K562 (cell line): ENCODE data around the gene HMCN2. TPM values are rescaled to one million over a fixed set of nuclear protein-coding genes. Genes with fewer than 3 reads are reported as not detected.

ENCODE experiments used
- ATAC-seq: fragments of 200-7000 bp; cut with Tn5 transposase; 3 replicates; pipeline ENCODE4 v1.9.1; 2020; ENCODE audit warnings: moderate library complexity
- BruUV-seq: library from RNA; stranded (reverse); fragments of 400-500 nt; replicated peaks from 2 replicates; lab custom pipeline; 2021; lab: Mats Ljungman, UMichigan
- CTCF ChIA-PET: fragments of 300-600 bp; formaldehyde crosslinking; extraction: SDS; loops from one replicate; lab custom pipeline; 2021; ENCODE audit warnings: low intra/inter-chr PET ratio; lab: Yijun Ruan, JAX
- POLR2A ChIA-PET: fragments of 300-600, 350-650 bp; sonication (Branson Sonifier 250); formaldehyde crosslinking; extraction: SDS; loops from one replicate; lab custom pipeline; 2021; ENCODE audit warnings: antibody characterized with exemption, inconsistent platforms; lab: Yijun Ruan, JAX
- DNase-seq, 4 experiments: peaks; one replicate each; pipeline versions ENCODE4 v3.0.0 to v3.0.0-alpha.2; 2011 to 2018; ENCODE audit warnings: low spot score in 3 of 4, mixed read lengths in 3 of 4; ENCODE audit errors: extremely low read depth in 1 of 4
- FAIRE-seq: peaks from 2 replicates; lab custom pipeline; 2011; peaks lifted over from hg19 to GRCh38; lab: Jason Lieb, UNC
- H2AFZ ChIP-seq: 2 replicates; pipeline ENCODE4 v1.6.0; 2011; ENCODE audit warnings: low read depth, low read length, control low read depth, inconsistent platforms
- H3K27ac ChIP-seq: fragments of 200-600 bp; 3 replicates; pipeline ENCODE4 v1.8.0; 2011; ENCODE audit warnings: low read depth, mild to moderate bottlenecking, control low read depth, inconsistent platforms, low read length, moderate library complexity, mixed read lengths; ENCODE audit errors: extremely low read depth
- H3K27me3 ChIP-seq, 2 experiments: fragments of 300-600 bp in 1 of 2; 2 replicates in 1 of 2; 3 replicates in 1 of 2; pipeline versions ENCODE4 v1.6.0 to v1.8.0; 2011; ENCODE audit warnings: inconsistent platforms in 2 of 2, low read length in 2 of 2, mild to moderate bottlenecking in 1 of 2, mixed read lengths in 1 of 2, moderate library complexity in 1 of 2; ENCODE audit not compliant: control insufficient read depth in 2 of 2, insufficient read depth in 2 of 2
- H3K36me3 ChIP-seq: fragments of 300-600 bp; 3 replicates; pipeline ENCODE4 v1.8.0; 2011; ENCODE audit warnings: mild to moderate bottlenecking, low read length, inconsistent platforms; ENCODE audit not compliant: control insufficient read depth, insufficient read depth
- H3K4me1 ChIP-seq, 2 experiments: fragments of 200-600 bp in 1 of 2; replicated peaks in 1 of 2; 2 replicates in 1 of 2; 3 replicates in 1 of 2; pipeline versions ENCODE4 v1.5.1 to v1.8.0; 2011; ENCODE audit warnings: inconsistent platforms in 2 of 2, low read length in 2 of 2, mild to moderate bottlenecking in 1 of 2, mixed read lengths in 1 of 2, moderate library complexity in 1 of 2; ENCODE audit not compliant: control insufficient read depth in 2 of 2, insufficient read depth in 2 of 2
- H3K4me2 ChIP-seq: 2 replicates; pipeline ENCODE4 v1.6.1; 2011; ENCODE audit warnings: low read length, control low read depth, inconsistent platforms, mixed read lengths; ENCODE audit not compliant: insufficient read depth
- H3K4me3 ChIP-seq: fragments of 200-600 bp; sonication (generic), shearing (Covaris generic); 2 replicates; pipeline ENCODE4 v1.5.1; 2016; ENCODE audit warnings: control low read depth, inconsistent platforms
- H3K79me2 ChIP-seq: fragments of 200-600 bp; 3 replicates; pipeline ENCODE4 v1.8.0; 2011; ENCODE audit warnings: low read length, inconsistent platforms; ENCODE audit not compliant: control insufficient read depth, insufficient read depth
- H3K9ac ChIP-seq, 2 experiments: 2 replicates each; pipeline versions ENCODE4 v1.6.0 to v1.6.1; 2011; ENCODE audit warnings: low read depth in 2 of 2, low read length in 2 of 2, control low read depth in 1 of 2, inconsistent platforms in 1 of 2, mild to moderate bottlenecking in 1 of 2, mixed read lengths in 1 of 2; ENCODE audit not compliant: insufficient read depth in 1 of 2
- H3K9me1 ChIP-seq: one replicate; pipeline ENCODE4 v1.6.0; 2011; ENCODE audit warnings: inconsistent platforms, mild to moderate bottlenecking, low read length, moderate library complexity; ENCODE audit not compliant: control insufficient read depth, insufficient read depth
- H3K9me3 ChIP-seq: replicated peaks from 2 replicates; pipeline ENCODE4 v1.5.1; 2011; ENCODE audit warnings: low read depth, low read length, inconsistent platforms; ENCODE audit not compliant: control insufficient read depth, insufficient read depth
- H4K20me1 ChIP-seq: replicated peaks from 2 replicates; pipeline ENCODE4 v1.6.1; 2011; ENCODE audit warnings: low read length, inconsistent platforms, mixed read lengths; ENCODE audit not compliant: control insufficient read depth, insufficient read depth
- CEBPB ChIP-seq: fragments of 450-650 bp; IDR thresholded peaks from 2 replicates; pipeline ENCODE4 v1.6.1; 2016; ENCODE audit warnings: missing genetic modification characterization, missing compliant biosample characterization
- CTBP1 ChIP-seq: fragments of 450-650 bp; IDR thresholded peaks from 2 replicates; pipeline ENCODE4 v1.6.1; 2016; ENCODE audit warnings: borderline replicate concordance
- LCOR ChIP-seq: sonication (generic); formaldehyde crosslinking; IDR thresholded peaks from 2 replicates; pipeline ENCODE4 v1.8.0; 2022; ENCODE audit warnings: mild to moderate bottlenecking, missing genetic modification reagents
- ZBTB43 ChIP-seq: sonication (generic); formaldehyde crosslinking; IDR thresholded peaks from 2 replicates; pipeline ENCODE4 v1.8.0; 2023; ENCODE audit warnings: mild to moderate bottlenecking, missing genetic modification reagents
- ZNF584 ChIP-seq: fragments of 200-800 bp; sonication (Bioruptor generic); IDR thresholded peaks from 2 replicates; pipeline ENCODE4 v1.6.1; 2016; ENCODE audit warnings: low read depth, mild to moderate bottlenecking, missing genetic modification characterization, missing compliant biosample characterization
- WGBS: fragments of 100-300 bp; shearing (Covaris generic); methylation state at CpG from one replicate; pipeline ENCODE4 v1.1.6; 2016; ENCODE audit warnings: low coverage, mixed read lengths; ENCODE audit not compliant: insufficient coverage; ENCODE audit errors: missing lambda C conversion rate; 5-methylcytosine and 5-hydroxymethylcytosine counted together
- in situ Hi-C: fragments of 300-500 bp; cut with MboI; formaldehyde crosslinking; loops from 4 replicates; pipeline ENCODE4 v1.15.0; 2018; ENCODE audit warnings: inconsistent platforms, mixed read lengths
- intact Hi-C: fragments of 100-400 bp; cut with micrococcal nuclease; formaldehyde crosslinking; loops from 2 replicates; pipeline ENCODE4 v1.14.2; 2022
- polyA plus RNA-seq, 8 experiments: library from polyadenylated mRNA; depleted of rRNA in 4 of 8; stranded (reverse) in 5 of 8; unstranded in 3 of 8; fragments of >200 nt; fragmentation: Nextera tagmentation in 2 of 8; fragmentation: Illumina TruSeq in 1 of 8; extraction: Ambion mirVana in 2 of 8; extraction: Trizol in 1 of 8; gene quantifications; 2 replicates each; pipeline versions ENCODE4 v1.2.1 to v1.2.3, GENCODE V29; 2011 to 2014; ENCODE audit warnings: inconsistent platforms in 1 of 8, missing spikeins in 1 of 8
- total RNA-seq, 7 experiments: library from RNA; depleted of rRNA in 6 of 7; stranded (reverse); fragments of >200 nt in 6 of 7; fragmentation: Illumina TruSeq in 2 of 7; extraction: Trizol in 2 of 7; gene quantifications; 2 replicates each; pipeline versions ENCODE4 v1.2.1 to v1.2.3, GENCODE V29; 2011 to 2021; ENCODE audit warnings: low replicate concordance in 1 of 7

The HMCN2 gene
- total and polyA plus RNA-seq, 9 of the 15 experiments (the other 6 are each of a cell fraction or from before 2014, with no cell fraction given), result 0.01 TPM; not detected in 8

GRCh38 chr9:130336885-130337284, 71.3 kb downstream of the HMCN2 start:
- ChIA-PET CTCF (no interaction called here), POLR2A (interaction anchor here (0.7 to 0.8 kb wide), 2 partner anchors 10 to 121 kb away, joined by 3 to 4 read pairs; no protein-coding TSS in a partner anchor)
- FAIRE-seq (no peak), DNase-seq (no peak), ATAC-seq (no peak)
- peaks cover 14 to 32% of the 10 kb centered on the region in 2 experiments; a peak in 4 of 5 replicates for H3K27me3 ChIP-seq
- no peaks in the 10 kb centered on the region for H3K9me3 ChIP-seq
- H3K4me2 ChIP-seq, result no peak overlapping the region
- no peak overlapping the region for H3K4me3 ChIP-seq
- H4K20me1 ChIP-seq, result peaks cover 13% of the 10 kb centered on the region
- no peak overlapping the region for H2AFZ ChIP-seq
- in situ Hi-C loops, result loop anchor here (25.0 kb wide), 1 partner anchor 675 kb away; the partner anchor contains the start of gene PRRX2
- H3K9ac ChIP-seq, result no peak overlapping the region
- H3K4me1 ChIP-seq, result peaks cover 0 to 22% of the 10 kb centered on the region in 2 experiments; a peak in 2 of 5 replicates
- BruUV-seq, result no TSS peak
- no peaks in the 10 kb centered on the region for H3K79me2 ChIP-seq
- no peak overlapping the region for H3K27ac ChIP-seq
- H3K9me1 ChIP-seq, result peaks cover 2% of the 10 kb centered on the region
- TF ChIP-seq CTBP1, result no peak
- no peak for TF ChIP-seq CEBPB (tag)
- no peak for TF ChIP-seq ZNF584 (CRISPR knock-in tag)
- no peak for TF ChIP-seq ZBTB43
- TF ChIP-seq LCOR (CRISPR knock-in tag), result no peak
- 7% methylated on average over 8 of the region's 9 CpGs for WGBS
- no peaks in the 10 kb centered on the region for H3K36me3 ChIP-seq
- intact Hi-C loops, result no loop called here
